ENCODE data around the gene CGB3.
"Not testable (repeated sequence)": the region's sequence is repeated elsewhere in the genome, so short reads cannot be mapped to it uniquely, and the experiment has no call there.

The CGB3 gene

GRCh38 chr19:49049011-49049410 is 24.9 kb upstream of the CGB3 start, which contains the start of gene CGB8:
Gene CGB8 (minus strand): TSS chr19:49049111. CDS start chr19:49048739, 372 bp downstream.
- DNase-seq; intact Hi-C loops (cut with DNase I): not testable (repeated sequence)

DNA sequence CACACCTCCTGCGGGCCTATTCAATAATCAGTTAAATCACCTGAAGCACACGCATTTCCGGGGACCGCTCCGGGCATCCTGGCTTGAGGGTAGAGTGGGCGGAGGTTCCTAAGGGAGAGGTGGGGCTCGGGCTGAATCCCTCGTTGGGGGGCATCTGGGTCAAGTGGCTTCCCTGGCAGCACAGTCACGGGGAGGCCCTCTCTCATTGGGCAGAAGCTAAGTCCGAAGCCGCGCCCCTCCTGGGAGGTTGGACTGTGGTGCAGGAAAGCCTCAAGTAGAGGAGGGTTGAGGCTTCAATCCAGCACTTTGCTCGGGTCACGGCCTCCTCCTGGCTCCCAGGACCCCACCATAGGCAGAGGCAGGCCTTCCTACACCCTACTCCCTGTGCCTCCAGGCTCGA is 19.4 kb upstream of the CGB3 start, which contains the start of gene CGB5:
CGB5 (plus strand) TSS at position 301 of the 400 bp plus-strand sequence. CDS start 362 bp downstream, outside the sequence.
- intact Hi-C loops (cut with DNase I); DNase-seq: not testable (repeated sequence)

DNA sequence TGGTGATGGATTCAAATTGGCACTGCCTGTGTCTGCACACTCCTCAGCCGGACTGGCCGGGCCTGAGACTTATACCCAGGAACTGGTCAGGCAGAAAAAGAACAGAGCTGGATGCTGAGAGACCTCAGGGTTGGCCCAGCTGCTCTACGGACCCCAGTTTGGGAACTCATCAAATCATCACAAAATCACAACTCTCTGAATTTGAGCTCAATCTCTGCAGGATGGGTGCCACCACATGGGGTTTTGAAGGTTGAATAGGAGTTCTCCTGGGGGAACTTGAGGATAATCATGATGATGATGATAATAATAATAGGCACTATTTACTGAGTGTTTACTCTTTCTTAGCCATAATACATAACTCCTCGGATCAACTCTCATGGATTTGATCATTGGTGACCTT is 18.5 kb upstream of the CGB3 start:
- DNase-seq; intact Hi-C loops (cut with DNase I): not testable (repeated sequence)

DNA sequence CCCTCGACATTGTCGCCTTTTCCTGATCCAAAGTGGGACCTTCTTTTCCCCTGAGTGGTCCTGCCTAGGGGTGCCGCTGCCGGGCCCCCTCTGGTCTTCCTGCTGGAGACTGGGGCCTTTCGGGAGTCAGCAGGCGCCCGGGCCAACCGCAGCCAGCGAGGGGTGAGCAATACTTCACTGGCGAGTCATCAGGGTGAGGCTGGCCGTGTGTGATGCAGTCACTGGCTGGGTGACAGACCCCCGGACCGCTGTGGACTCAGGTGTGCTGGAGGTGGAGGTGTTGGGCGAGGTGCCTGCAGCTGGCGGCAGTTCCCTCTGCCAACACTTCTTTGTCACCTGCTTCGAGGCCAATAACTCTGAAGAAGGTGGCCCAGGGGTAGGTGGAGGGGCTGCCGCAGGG is 18.0 kb upstream of the CGB3 start:
- no peak for DNase-seq
- intact Hi-C loops (cut with DNase I), result no loop called here

DNA sequence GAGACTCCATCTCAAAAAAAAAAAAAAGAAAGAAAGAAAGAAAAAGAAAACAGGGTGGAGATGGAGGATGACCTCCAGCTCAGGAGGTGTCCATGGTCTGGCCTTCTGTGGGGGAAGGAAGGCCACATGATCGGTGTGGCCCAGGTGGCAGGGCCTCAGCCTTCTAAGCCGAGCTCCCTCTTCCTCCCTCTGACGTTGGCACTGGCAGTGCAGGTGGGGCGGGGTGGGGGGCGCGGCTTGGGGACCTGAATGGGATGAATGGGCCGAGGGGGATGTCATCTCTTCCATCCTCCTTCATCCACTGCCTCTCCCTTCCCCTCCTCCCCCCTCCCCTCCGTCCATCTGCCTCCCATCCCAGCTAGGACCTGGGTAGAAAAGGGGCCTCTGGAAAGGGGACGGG is 15.6 kb upstream of the CGB3 start:
- intact Hi-C loops (cut with DNase I); DNase-seq: not testable (repeated sequence)

- DNase-seq; intact Hi-C loops (cut with DNase I): not testable (repeated sequence)
These were observed 14.6 kb upstream of the CGB3 start for GRCh38 chr19:49038557-49039276.

- intact Hi-C loops (cut with DNase I); DNase-seq: not testable (repeated sequence)
These were observed 14.0 kb upstream of the CGB3 start for GRCh38 chr19:49038111-49038510.

GRCh38 chr19:49036815-49037214 is 12.7 kb upstream of the CGB3 start, which contains the start of gene CGB1:
Gene CGB1 (minus strand): TSS chr19:49036895. CDS start chr19:49036711, 184 bp downstream.
- DNase-seq; intact Hi-C loops (cut with DNase I): not testable (repeated sequence)

DNA sequence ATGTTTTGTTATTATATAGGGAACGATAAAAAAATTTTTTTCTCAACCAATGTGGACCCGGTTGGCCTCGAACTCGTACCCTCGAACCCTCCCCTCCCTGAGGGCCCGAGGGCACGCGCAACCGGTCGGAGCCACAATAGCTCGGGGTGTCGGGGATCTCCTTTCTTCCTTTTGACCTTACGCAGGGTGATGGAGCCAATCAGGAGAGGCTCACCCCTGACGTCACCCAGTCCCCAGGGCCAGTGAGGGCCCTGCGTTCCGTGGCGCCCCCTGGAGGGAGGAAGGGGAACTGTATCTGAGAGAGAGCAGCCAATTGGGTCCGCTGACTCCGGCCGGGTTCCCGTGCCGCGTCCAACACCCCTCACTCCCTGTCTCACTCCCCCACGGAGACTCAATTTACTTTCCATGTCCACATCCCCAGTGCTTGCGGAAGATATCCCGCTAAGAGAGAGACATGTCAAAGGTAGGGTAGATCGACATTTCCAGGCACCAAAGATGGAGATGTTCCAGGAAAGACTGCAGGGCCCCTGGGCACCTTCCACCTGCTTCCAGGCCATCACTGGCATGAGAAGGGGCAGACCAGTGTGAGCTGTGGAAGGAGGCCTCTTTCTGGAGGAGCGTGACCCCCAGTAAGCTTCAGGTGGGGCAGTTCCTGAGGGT is 7.6 kb upstream of the CGB3 start, which contains the start of gene CGB2:
CGB2 (plus strand) TSS at position 249 of the 660 bp plus-strand sequence; CDS start at position 455, 206 bp downstream.
- intact Hi-C loops (cut with DNase I), result not testable (repeated sequence)

GRCh38 chr19:49030323-49030722 is 6.2 kb upstream of the CGB3 start:
- DNase-seq; intact Hi-C loops (cut with DNase I): not testable (repeated sequence)

More for the DNA sequence above, 7.6 kb upstream of the CGB3 start, which contains the start of gene CGB2:
- peak in 1 of 42 donors; percentile 39 for DNase-seq

DNA sequence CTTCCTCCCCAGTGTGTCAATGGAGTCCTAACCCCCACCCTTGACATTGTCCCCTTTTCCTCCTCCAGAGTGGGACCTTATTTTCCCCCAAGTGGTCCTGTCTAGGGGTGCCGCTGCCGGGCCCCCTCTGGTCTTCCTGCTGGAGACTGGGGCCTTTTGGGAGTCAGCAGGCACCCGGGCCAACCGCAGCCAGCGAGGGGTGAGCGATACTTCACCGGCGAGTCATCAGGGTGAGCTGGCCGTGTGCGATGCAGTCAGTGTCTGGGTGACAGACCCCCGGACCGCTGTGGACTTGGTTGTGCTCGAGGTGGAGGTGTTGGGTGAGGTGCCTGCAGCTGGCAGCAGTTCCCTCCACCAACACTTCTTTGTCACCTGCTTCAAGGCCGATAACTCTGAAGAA is 5.6 kb upstream of the CGB3 start:
- DNase-seq; intact Hi-C loops (cut with DNase I): not testable (repeated sequence)

- intact Hi-C loops (cut with DNase I); DNase-seq: not testable (repeated sequence)
These were observed 4.6 kb upstream of the CGB3 start for GRCh38 chr19:49028686-49029085.

GRCh38 chr19:49025599-49025998 is 1.5 kb upstream of the CGB3 start:
- DNase-seq; intact Hi-C loops (cut with DNase I): not testable (repeated sequence)

GRCh38 chr19:49025088-49025487 is 955 bp upstream of the CGB3 start:
- DNase-seq; intact Hi-C loops (cut with DNase I): not testable (repeated sequence)

DNA sequence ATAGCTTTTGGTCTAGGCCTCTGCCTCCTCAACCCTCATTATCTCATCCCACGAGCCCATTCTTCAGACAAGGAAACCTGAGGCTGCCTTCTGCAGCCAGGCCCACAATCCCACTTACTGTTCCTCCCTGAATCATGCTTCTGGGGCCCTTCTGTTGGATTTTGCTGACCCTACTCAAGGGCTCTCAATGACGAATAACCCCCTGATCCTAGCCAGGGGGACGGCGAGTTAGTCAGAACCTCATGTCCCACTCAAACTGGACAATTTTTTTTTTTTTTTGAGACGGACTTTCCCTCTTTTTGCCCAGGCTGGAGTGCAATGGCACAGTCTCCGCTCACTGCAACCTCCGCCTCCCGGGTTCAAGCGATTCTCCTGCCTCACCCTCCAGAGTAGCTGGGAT is 2.0 kb downstream of the CGB3 start:
- no peak for DNase-seq
- intact Hi-C loops (cut with DNase I), result no loop called here

- intact Hi-C loops (cut with DNase I), result no loop called here
- no peak for DNase-seq
These were observed 2.9 kb downstream of the CGB3 start for GRCh38 chr19:49020931-49021895.

DNA sequence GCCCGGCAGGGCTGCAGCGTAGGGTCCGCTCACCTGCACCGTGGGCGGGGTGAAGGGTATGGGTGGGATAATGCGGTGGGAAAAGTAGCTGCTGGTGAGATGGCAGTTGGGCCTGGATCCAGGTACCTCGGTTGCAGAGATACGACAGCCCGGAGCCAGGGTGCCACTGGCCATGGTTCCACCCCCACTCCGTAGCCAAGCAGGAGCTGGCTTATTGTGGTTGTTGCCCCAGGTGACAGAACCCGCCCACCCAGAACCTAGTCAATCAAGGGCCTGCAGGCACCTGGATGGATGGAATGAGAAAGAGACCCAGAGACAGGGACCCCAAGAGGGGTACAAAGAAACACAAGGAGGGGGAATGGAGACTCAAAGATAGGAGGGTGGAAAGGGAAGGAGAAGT is 3.8 kb downstream of the CGB3 start:
- no peak for DNase-seq
- intact Hi-C loops (cut with DNase I), result no loop called here

GRCh38 chr19:49019242-49019932 is 4.7 kb downstream of the CGB3 start:
- intact Hi-C loops (cut with DNase I), result no loop called here
- DNase-seq, result peak in 28 of 42 donors; percentile 11 to 62 (median 32)

All from head of caudate nucleus (tissue), 42 donors.